Measurements from ENCODE around the gene STAG1. TPM values are rescaled to one million over a fixed set of nuclear protein-coding genes. Genes with fewer than 3 reads are reported as not detected.
A peak's percentile ranks its signal among the peaks of the same experiment; 100 is the strongest.

STAG1 gene
- total RNA-seq, 1 donor from 2014 or later, result 40.9 TPM

- TF ChIP-seq CTCF (IDR thresholded peaks at IDR 0.05), result no peak
- H3K27ac Mint-ChIP-seq (ENCODE audit: unreplicated experiment), result peak overlapping the region; percentile 88
- H3K4me3 Mint-ChIP-seq (ENCODE audit: unreplicated experiment), result peak overlapping the region; percentile 45
- no peak for DNase-seq (ENCODE audit: low spot score)
- H3K36me3 Mint-ChIP-seq (ENCODE audit: low read depth), result no peaks in the 10 kb centered on the region
- no peaks in the 10 kb centered on the region for H3K27me3 Mint-ChIP-seq (ENCODE audit: low read depth)
- peaks cover 25% of the 10 kb centered on the region for H3K4me1 Mint-ChIP-seq (ENCODE audit: low read depth)
- H3K9me3 Mint-ChIP-seq (ENCODE audit: low read depth), result no peaks in the 10 kb centered on the region
These were observed 35.2 kb upstream of the STAG1 start for GRCh38 chr3:136787349-136787748.

DNA sequence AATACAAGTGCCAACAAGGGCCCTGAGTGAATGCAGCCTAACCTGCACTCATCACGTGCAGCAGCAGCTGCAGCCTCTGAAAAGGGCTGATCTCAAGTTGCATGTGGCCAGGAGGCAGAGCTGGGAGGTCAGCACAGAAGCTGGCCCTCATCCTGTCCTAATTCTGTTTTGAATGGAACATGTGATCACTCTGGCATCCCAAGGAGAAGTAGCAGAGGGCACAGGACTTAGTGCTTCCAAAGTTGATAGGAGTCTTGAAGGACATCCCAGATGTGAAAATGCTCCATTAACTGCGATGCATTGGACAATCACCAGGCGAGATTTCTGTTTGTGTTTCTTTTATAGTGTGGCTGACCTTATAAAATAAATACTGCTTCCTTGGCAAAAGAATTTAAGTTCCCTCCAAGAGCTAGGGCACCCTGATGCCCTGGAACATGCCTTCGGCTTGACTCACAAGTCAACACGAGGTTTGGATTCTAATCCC lies 31.6 kb upstream of the STAG1 start:
- TF ChIP-seq CTCF (IDR thresholded peaks at IDR 0.05), result no peak
- Mint-ChIP-seq H3K4me3 (ENCODE audit: unreplicated experiment) (no peak overlapping the region), H3K9me3 (ENCODE audit: low read depth) (no peaks in the 10 kb centered on the region), H3K4me1 (ENCODE audit: low read depth) (peaks cover 31% of the 10 kb centered on the region), H3K27ac (ENCODE audit: unreplicated experiment) (no peak overlapping the region), H3K36me3 (ENCODE audit: low read depth) (no peaks in the 10 kb centered on the region), H3K27me3 (ENCODE audit: low read depth) (no peaks in the 10 kb centered on the region)
- no peak for DNase-seq (ENCODE audit: low spot score)

DNA sequence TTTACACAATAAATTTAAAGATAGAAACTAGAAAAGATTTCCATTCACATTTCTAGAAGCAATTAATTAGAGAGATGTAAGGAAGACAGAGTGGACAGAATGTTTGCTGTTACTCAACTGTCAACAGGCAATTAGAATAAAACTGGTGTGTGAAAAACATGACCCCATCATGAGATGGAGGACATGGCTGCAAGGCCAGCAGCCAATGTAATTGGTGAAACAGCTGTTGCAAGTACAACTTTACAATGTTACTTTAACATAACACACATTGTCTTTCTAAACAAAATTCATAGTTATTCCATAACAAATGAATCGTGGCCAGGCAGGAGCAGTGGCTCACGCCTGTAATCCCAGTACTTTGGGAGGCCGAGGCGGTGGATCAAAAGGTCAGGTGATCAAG lies 28.6 kb upstream of the STAG1 start:
- Mint-ChIP-seq H3K27me3 (ENCODE audit: low read depth) (no peaks in the 10 kb centered on the region), H3K4me1 (ENCODE audit: low read depth) (peaks cover 16% of the 10 kb centered on the region), H3K36me3 (ENCODE audit: low read depth) (no peaks in the 10 kb centered on the region), H3K4me3 (ENCODE audit: unreplicated experiment) (no peak overlapping the region), H3K9me3 (ENCODE audit: low read depth) (no peaks in the 10 kb centered on the region), H3K27ac (ENCODE audit: unreplicated experiment) (no peak overlapping the region)
- no peak for TF ChIP-seq CTCF (IDR thresholded peaks at IDR 0.05)
- no peak for DNase-seq (ENCODE audit: low spot score)

- DNase-seq (ENCODE audit: low spot score), result no peak
- Mint-ChIP-seq H3K9me3 (ENCODE audit: low read depth) (no peaks in the 10 kb centered on the region), H3K4me3 (ENCODE audit: unreplicated experiment) (no peak overlapping the region), H3K36me3 (ENCODE audit: low read depth) (no peaks in the 10 kb centered on the region), H3K4me1 (ENCODE audit: low read depth) (peaks cover 13% of the 10 kb centered on the region), H3K27me3 (ENCODE audit: low read depth) (no peaks in the 10 kb centered on the region), H3K27ac (ENCODE audit: unreplicated experiment) (no peak overlapping the region)
- no peak for TF ChIP-seq CTCF (IDR thresholded peaks at IDR 0.05)
These were observed 26.7 kb upstream of the STAG1 start for GRCh38 chr3:136778865-136779264.

- no peak for DNase-seq (ENCODE audit: low spot score)
- no peak for TF ChIP-seq CTCF (IDR thresholded peaks at IDR 0.05)
- H3K9me3 Mint-ChIP-seq (ENCODE audit: low read depth), result no peaks in the 10 kb centered on the region
- H3K4me3 Mint-ChIP-seq (ENCODE audit: unreplicated experiment), result no peak overlapping the region
- H3K27me3 Mint-ChIP-seq (ENCODE audit: low read depth), result no peaks in the 10 kb centered on the region
- H3K27ac Mint-ChIP-seq (ENCODE audit: unreplicated experiment), result no peak overlapping the region
- H3K4me1 Mint-ChIP-seq (ENCODE audit: low read depth), result no peaks in the 10 kb centered on the region
- H3K36me3 Mint-ChIP-seq (ENCODE audit: low read depth), result no peaks in the 10 kb centered on the region
These were observed 20.5 kb upstream of the STAG1 start for GRCh38 chr3:136772709-136773108.

Data from chondrocyte (in vitro differentiated cells).